SK-N-SH (cell line): ENCODE measurements around the gene JMJD1C. TPM values are rescaled to one million over a fixed set of nuclear protein-coding genes. Genes with fewer than 3 reads are reported as not detected.

Experiments used
- CTCF ChIA-PET: fragments of 300-600, 350-600 bp; formaldehyde crosslinking; extraction: SDS; loops from one replicate; lab custom pipeline; 2021; lab: Yijun Ruan, JAX
- POLR2A ChIA-PET: fragments of 350-600 bp; sonication (Branson Sonifier 250); formaldehyde crosslinking; extraction: SDS; loops from one replicate; lab custom pipeline; 2020; ENCODE audit warnings: antibody characterized with exemption, inconsistent platforms; lab: Yijun Ruan, JAX
- DNase-seq: peaks from one replicate; pipeline ENCODE4 v3.0.0; 2012
- H2AFZ ChIP-seq: fragments of 200-600 bp; sonication (generic); 2 replicates; pipeline ENCODE4 v1.8.1; 2016; ENCODE audit warnings: antibody characterized with exemption, mild to moderate bottlenecking, low read depth
- H3F3A ChIP-seq: fragments of 200-600 bp; sonication (generic); replicated peaks from 2 replicates; pipeline ENCODE3; 2016; ENCODE audit warnings: antibody characterized with exemption, mild to moderate bottlenecking; ENCODE audit not compliant: insufficient read depth
- H3K27ac ChIP-seq, 2 experiments: fragments of 200-500 bp in 1 of 2; fragments of 200-600 bp in 1 of 2; sonication (Bioruptor generic) in 1 of 2; sonication (generic), shearing (Covaris generic) in 1 of 2; 2 replicates each; pipeline versions ENCODE4 v1.5.1 to v1.6.1; 2014 to 2016; ENCODE audit warnings: low read depth in 2 of 2, inconsistent platforms in 1 of 2, low read length in 1 of 2, mild to moderate bottlenecking in 1 of 2, mixed read lengths in 1 of 2
- H3K27me3 ChIP-seq: fragments of 200-600 bp; sonication (generic), shearing (Covaris generic); 2 replicates; pipeline ENCODE4 v1.6.1; 2016; ENCODE audit warnings: mixed run types; ENCODE audit not compliant: insufficient read depth
- H3K36me3 ChIP-seq, 2 experiments: fragments of 200-500 bp in 1 of 2; fragments of 200-600 bp in 1 of 2; sonication (Bioruptor generic) in 1 of 2; sonication (generic) in 1 of 2; replicated peaks in 1 of 2; 2 replicates each; pipeline versions ENCODE3 to v1.5.1; 2014 to 2016; ENCODE audit warnings: low read length in 1 of 2, mild to moderate bottlenecking in 1 of 2; ENCODE audit not compliant: insufficient read depth in 2 of 2, control insufficient read depth in 1 of 2
- H3K4me1 ChIP-seq, 2 experiments: fragments of 200-500 bp in 1 of 2; fragments of 200-600 bp in 1 of 2; sonication (Bioruptor generic) in 1 of 2; sonication (generic), shearing (Covaris generic) in 1 of 2; 2 replicates each; pipeline versions ENCODE4 v1.5.1 to v1.6.1; 2014 to 2016; ENCODE audit warnings: low read depth in 1 of 2, low read length in 1 of 2, mixed run types in 1 of 2; ENCODE audit not compliant: insufficient read depth in 2 of 2, control insufficient read depth in 1 of 2
- H3K4me2 ChIP-seq: fragments of 200-600 bp; sonication (generic), shearing (Covaris generic); 2 replicates; pipeline ENCODE4 v1.6.1; 2017; ENCODE audit warnings: mixed run types
- H3K4me3 ChIP-seq, 2 experiments: fragments of 200-500 bp in 1 of 2; fragments of 200-600 bp in 1 of 2; sonication (Bioruptor generic) in 1 of 2; sonication (generic), shearing (Covaris generic) in 1 of 2; 2 replicates each; pipeline versions ENCODE4 v1.5.1 to v1.8.1; 2014 to 2016; ENCODE audit warnings: low read depth in 2 of 2, inconsistent platforms in 1 of 2, low read length in 1 of 2, mild to moderate bottlenecking in 1 of 2, mixed read lengths in 1 of 2, moderate library complexity in 1 of 2
- H3K79me2 ChIP-seq: fragments of 200-600 bp; sonication (generic); 2 replicates; pipeline ENCODE4 v1.8.1; 2017; ENCODE audit warnings: mild to moderate bottlenecking; ENCODE audit not compliant: insufficient read depth
- H3K9ac ChIP-seq: fragments of 200-600 bp; sonication (generic); 2 replicates; pipeline ENCODE4 v1.6.1; 2017; ENCODE audit warnings: mixed run types
- H3K9me2 ChIP-seq: fragments of 200-600 bp; sonication (generic); 2 replicates; pipeline ENCODE4 v1.6.1; 2017; ENCODE audit warnings: mixed run types
- H3K9me3 ChIP-seq: fragments of 200-600 bp; sonication (generic); 2 replicates; pipeline ENCODE4 v1.6.1; 2017; ENCODE audit warnings: mixed run types, mild to moderate bottlenecking, moderate library complexity
- H4K20me1 ChIP-seq: fragments of 200-600 bp; sonication (generic); 2 replicates; pipeline ENCODE4 v1.6.1; 2017; ENCODE audit warnings: mild to moderate bottlenecking, mixed run types; ENCODE audit not compliant: insufficient read depth
- ELF1 ChIP-seq: IDR thresholded peaks from 2 replicates; pipeline ENCODE4 v1.4.0; 2012
- GABPA ChIP-seq: IDR thresholded peaks from 2 replicates; pipeline ENCODE4 v1.4.0; 2012; ENCODE audit warnings: low read depth, mild to moderate bottlenecking
- IRF3 ChIP-seq: fragments of 150-350 bp; IDR thresholded peaks from 2 replicates; pipeline ENCODE4 v1.6.1; 2016; ENCODE audit warnings: mild to moderate bottlenecking, low read depth, low read length
- JUND ChIP-seq: IDR thresholded peaks from 2 replicates; pipeline ENCODE4 v1.4.0; 2012
- RCOR1 ChIP-seq: fragments of 150-350 bp; IDR thresholded peaks from 2 replicates; pipeline ENCODE4 v1.6.1; 2017; ENCODE audit warnings: antibody characterized with exemption, low read length
- RFX5 ChIP-seq: IDR thresholded peaks from 2 replicates; pipeline ENCODE4 v1.6.1; 2012; ENCODE audit warnings: mild to moderate bottlenecking, improper control_type of control experiment, low read length
- SMC3 ChIP-seq: IDR thresholded peaks from 2 replicates; pipeline ENCODE4 v1.6.1; 2012; ENCODE audit warnings: low read depth, low read length, improper control_type of control experiment
- USF1 ChIP-seq: IDR thresholded peaks from 2 replicates; pipeline ENCODE4 v1.4.0; 2012; ENCODE audit warnings: low read depth, borderline replicate concordance
- ZBTB33 ChIP-seq: IDR thresholded peaks from 2 replicates; pipeline ENCODE4 v1.4.0; 2012; ENCODE audit warnings: low read depth, borderline replicate concordance
- WGBS: methylation state at CpG from one replicate; pipeline ENCODE4 v1.1.6; 2017; ENCODE audit warnings: low lambda C conversion rate; 5-methylcytosine and 5-hydroxymethylcytosine counted together
- polyA plus RNA-seq, 3 experiments: library from polyadenylated mRNA; depleted of rRNA; stranded (reverse); fragments of >200 nt; gene quantifications; 2 replicates each; pipeline ENCODE4 v1.2.3, GENCODE V29; 2012

Gene JMJD1C
- polyA plus RNA-seq, 1 of the 3 experiments (the other 2 are of a cell fraction): 11.7 TPM

- TF ChIP-seq SMC3: peak; percentile 81
- no peak for TF ChIP-seq JUND
- TF ChIP-seq RFX5: no peak
- TF ChIP-seq ZBTB33: no peak
- TF ChIP-seq USF1: no peak
- TF ChIP-seq IRF3: no peak
Measured at GRCh38 chr10:63157845-63158624, 307.7 kb downstream of the JMJD1C start (continued).

GRCh38 chr10:63156236-63156635 is 309.5 kb downstream of the JMJD1C start:
- H3F3A ChIP-seq: peaks cover 12% of the 10 kb centered on the region
- H3K4me1 ChIP-seq: no peaks in the 10 kb centered on the region
- no peak overlapping the region for H3K4me3 ChIP-seq
- H3K79me2 ChIP-seq: peaks cover 8% of the 10 kb centered on the region; the same call in 1 of the 2 replicates
- no peak for TF ChIP-seq RCOR1
- no peak for TF ChIP-seq IRF3
- TF ChIP-seq ELF1: no peak
- no peak for TF ChIP-seq GABPA
- no peak for TF ChIP-seq ZBTB33
- WGBS: 85% methylated on average over 2 of the region's 2 CpGs
- no peaks in the 10 kb centered on the region for H3K9me3 ChIP-seq
- peaks cover 10 to 28% of the 10 kb centered on the region in 2 experiments for H3K36me3 ChIP-seq
- ChIA-PET POLR2A (no interaction called here), CTCF (interaction anchor here (1.2 to 4.5 kb wide), 11 partner anchors 10 to 908 kb away, joined by 3 to 50 read pairs (median 12); partner anchors contain the start of gene NRBF2)
- no peaks in the 10 kb centered on the region for H3K9me2 ChIP-seq
- H2AFZ ChIP-seq: no peak overlapping the region
- DNase-seq: no peak
- no peak overlapping the region for H3K4me2 ChIP-seq
- H4K20me1 ChIP-seq: peaks cover 13% of the 10 kb centered on the region
- H3K27me3 ChIP-seq: no peaks in the 10 kb centered on the region
- no peak overlapping the region for H3K9ac ChIP-seq
- H3K27ac ChIP-seq: no peak overlapping the region
